Activated CD8-positive, alpha-beta T cell treated with anti-CD3 and anti-CD28 coated beads for 36 hours (primary cell): ENCODE results near the gene PPP1R26. TPM values are rescaled to one million over a fixed set of nuclear protein-coding genes. Genes with fewer than 3 reads are reported as not detected.
"Not testable (repeated sequence)": the region's sequence is repeated elsewhere in the genome, so short reads cannot be mapped to it uniquely, and the experiment has no call there.

Experiments used
- ATAC-seq: fragments of 200-7000 bp; cut with Tn5 transposase; one replicate; pipeline ENCODE4 v1.10.0; 2021; ENCODE audit warnings: mild to moderate bottlenecking, moderate library complexity
- CTCF ChIA-PET: fragments of 350-600 bp; sonication (Branson Sonifier 250); formaldehyde crosslinking; loops from one replicate; lab custom pipeline; 2021; ENCODE audit warnings: antibody characterized with exemption; lab: Charles Lee
- POLR2A ChIA-PET: fragments of 350-600 bp; sonication (Branson Sonifier 250); formaldehyde crosslinking; loops from one replicate; lab custom pipeline; 2021; ENCODE audit warnings: antibody characterized with exemption; lab: Charles Lee
- DNase-seq: peaks from one replicate; pipeline ENCODE4 v3.0.0-alpha.2; 2020
- H3K27ac Mint-ChIP-seq: one replicate; pipeline ENCODE4 v1.8.0; 2021; ENCODE audit warnings: mild to moderate bottlenecking, mixed read lengths
- H3K27me3 Mint-ChIP-seq: one replicate; pipeline ENCODE4 v1.8.0; 2021; ENCODE audit warnings: mixed read lengths
- H3K36me3 Mint-ChIP-seq: one replicate; pipeline ENCODE4 v1.8.0; 2021; ENCODE audit warnings: low read depth, mixed read lengths
- H3K4me1 Mint-ChIP-seq: one replicate; pipeline ENCODE4 v1.8.0; 2021; ENCODE audit warnings: low read depth, mixed read lengths
- H3K4me3 Mint-ChIP-seq: one replicate; pipeline ENCODE4 v1.8.0; 2021; ENCODE audit warnings: mild to moderate bottlenecking, moderate library complexity, mixed read lengths
- H3K9me3 Mint-ChIP-seq: one replicate; pipeline ENCODE4 v1.8.0; 2021; ENCODE audit warnings: mixed read lengths
- intact Hi-C: fragments of 100-400 bp; cut with micrococcal nuclease; formaldehyde crosslinking; loops from one replicate; pipeline ENCODE4 v1.10.0; 2022
- total RNA-seq, 2 experiments: library from RNA; stranded (reverse); gene quantifications; one replicate each; pipeline ENCODE4 v1.2.3, GENCODE V29; 2021
- TF ChIP-seq, protein P1 (sequence below): fragments of 200-600 bp; IDR thresholded peaks from one replicate; pipeline ENCODE4 v1.8.0; 2022; ENCODE audit warnings: antibody characterized with exemption, mild to moderate bottlenecking

PPP1R26 gene
- total RNA-seq, 2 experiments from 2014 or later, result 0.54 to 0.58 TPM

- Mint-ChIP-seq H3K27me3 (no peaks in the 10 kb centered on the region), H3K9me3 (no peaks in the 10 kb centered on the region), H3K36me3 (no peaks in the 10 kb centered on the region), H3K4me3 (no peak overlapping the region), H3K4me1 (no peaks in the 10 kb centered on the region), H3K27ac (no peak overlapping the region)
- intact Hi-C loops, result no loop called here
- ChIA-PET CTCF (no interaction called here), POLR2A (interaction anchor here (0.6 kb wide), 1 partner anchor 55 kb away, joined by 3 read pairs; no protein-coding TSS in a partner anchor)
- ATAC-seq (no peak), DNase-seq (no peak)
- TF ChIP-seq, protein P1, sequence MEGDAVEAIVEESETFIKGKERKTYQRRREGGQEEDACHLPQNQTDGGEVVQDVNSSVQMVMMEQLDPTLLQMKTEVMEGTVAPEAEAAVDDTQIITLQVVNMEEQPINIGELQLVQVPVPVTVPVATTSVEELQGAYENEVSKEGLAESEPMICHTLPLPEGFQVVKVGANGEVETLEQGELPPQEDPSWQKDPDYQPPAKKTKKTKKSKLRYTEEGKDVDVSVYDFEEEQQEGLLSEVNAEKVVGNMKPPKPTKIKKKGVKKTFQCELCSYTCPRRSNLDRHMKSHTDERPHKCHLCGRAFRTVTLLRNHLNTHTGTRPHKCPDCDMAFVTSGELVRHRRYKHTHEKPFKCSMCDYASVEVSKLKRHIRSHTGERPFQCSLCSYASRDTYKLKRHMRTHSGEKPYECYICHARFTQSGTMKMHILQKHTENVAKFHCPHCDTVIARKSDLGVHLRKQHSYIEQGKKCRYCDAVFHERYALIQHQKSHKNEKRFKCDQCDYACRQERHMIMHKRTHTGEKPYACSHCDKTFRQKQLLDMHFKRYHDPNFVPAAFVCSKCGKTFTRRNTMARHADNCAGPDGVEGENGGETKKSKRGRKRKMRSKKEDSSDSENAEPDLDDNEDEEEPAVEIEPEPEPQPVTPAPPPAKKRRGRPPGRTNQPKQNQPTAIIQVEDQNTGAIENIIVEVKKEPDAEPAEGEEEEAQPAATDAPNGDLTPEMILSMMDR, result no peak
Observed at GRCh38 chr9:135526089-135526729, 46.6 kb downstream of the PPP1R26 start.

DNA sequence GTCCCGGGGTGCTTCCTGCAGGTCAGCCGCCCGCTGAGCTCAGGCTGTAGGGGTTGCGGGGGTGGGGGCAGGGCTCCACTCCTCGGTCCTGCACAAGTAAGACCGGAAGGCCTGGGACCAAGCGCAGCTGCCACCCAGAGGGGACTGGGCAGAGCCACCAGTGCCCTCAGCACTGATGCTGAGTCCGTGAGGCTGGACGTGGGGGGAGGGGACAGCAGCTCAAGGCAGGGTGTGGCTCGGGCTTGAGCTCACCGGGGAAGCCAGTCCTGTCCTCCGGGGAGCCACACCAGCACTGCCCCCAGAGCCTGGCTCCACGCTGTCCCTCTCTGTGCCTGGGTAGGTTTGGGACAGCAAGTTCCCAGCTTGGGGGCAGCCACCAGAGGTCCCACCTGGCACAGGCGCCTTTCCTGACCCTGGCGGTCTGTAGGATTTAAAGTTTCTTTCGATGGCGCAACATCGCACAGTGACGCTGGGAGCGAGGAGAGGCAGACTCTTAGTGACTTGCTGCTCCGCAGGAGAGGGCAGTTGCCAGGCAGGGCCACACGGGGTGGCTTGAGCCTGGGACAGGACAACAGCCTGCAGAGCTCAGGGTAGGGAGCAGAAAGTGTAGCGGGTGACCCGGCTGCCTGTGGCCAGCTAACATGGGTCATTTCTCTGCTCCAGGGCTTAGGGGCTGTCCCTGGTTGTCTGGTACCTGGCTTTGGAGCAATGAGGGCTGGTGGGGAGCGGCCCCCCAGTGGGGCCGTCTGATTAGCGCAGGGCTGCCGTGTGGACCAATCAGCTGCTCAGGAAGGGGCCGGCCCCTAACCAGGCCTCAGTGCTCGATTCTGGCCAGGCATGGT, 47.4 kb downstream of the PPP1R26 start:
- ChIA-PET CTCF (no interaction called here), POLR2A (no interaction called here)
- Mint-ChIP-seq H3K4me3 (no peak overlapping the region), H3K27me3 (no peaks in the 10 kb centered on the region), H3K4me1 (no peaks in the 10 kb centered on the region), H3K27ac (no peak overlapping the region), H3K9me3 (no peaks in the 10 kb centered on the region), H3K36me3 (no peaks in the 10 kb centered on the region)
- ATAC-seq (no peak), DNase-seq (no peak)
- TF ChIP-seq, protein P1, result no peak
- intact Hi-C loops, result no loop called here

DNA sequence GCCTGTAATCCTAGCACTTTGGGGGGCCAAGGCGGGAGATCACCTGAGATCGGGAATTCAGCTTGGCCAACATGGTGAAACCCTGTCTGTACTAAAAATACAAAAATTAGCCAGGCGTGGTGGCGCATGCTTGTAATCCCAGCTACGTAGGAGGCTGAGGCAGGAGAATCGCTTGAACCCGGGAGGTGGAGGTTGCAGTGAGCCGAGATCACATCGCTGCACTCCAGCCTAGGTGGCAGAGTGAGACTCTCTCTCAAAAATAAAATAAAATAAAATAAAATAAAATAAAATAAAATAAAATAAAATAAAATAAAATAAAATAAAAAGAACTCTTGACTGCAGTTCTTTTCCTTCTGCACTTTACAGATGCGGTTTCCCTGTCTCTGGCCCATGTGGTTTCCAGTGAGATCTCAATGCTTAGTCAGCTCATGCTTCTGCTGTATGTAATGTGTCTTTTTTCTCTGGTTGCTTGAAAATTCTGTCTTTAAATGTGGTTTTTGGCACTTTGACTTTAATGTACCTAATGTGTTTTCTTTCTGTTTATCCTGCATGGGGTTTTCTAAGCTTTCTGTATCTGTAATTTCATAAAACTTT, 49.4 kb downstream of the PPP1R26 start:
- DNase-seq, H3K9me3 Mint-ChIP-seq, ATAC-seq, H3K4me1 Mint-ChIP-seq, POLR2A ChIA-PET, H3K27me3 Mint-ChIP-seq, intact Hi-C loops, H3K4me3 Mint-ChIP-seq, CTCF ChIA-PET, H3K36me3 Mint-ChIP-seq, H3K27ac Mint-ChIP-seq: not testable (repeated sequence)

DNA sequence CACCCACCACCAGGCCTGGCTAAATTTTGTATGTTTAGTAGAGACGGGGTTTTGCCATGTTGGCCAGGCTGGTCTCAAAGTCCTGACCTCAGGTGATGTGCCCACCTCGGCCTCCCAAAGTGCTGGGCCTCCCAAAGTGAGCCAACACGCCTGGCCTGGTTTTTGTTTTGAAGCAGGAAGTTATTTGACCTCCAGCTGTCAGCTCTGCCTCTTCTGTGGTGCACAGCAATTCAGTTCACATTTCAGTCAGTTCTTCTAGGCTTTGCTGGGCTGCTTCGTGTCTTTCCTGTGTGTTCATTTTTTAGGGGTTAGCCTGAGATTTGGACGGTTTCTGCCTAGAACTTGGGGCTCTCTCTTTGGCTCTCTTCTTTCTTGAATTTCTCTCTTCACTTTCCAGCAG, 50.6 kb downstream of the PPP1R26 start:
- intact Hi-C loops, result no loop called here
- no peak for ATAC-seq

DNA sequence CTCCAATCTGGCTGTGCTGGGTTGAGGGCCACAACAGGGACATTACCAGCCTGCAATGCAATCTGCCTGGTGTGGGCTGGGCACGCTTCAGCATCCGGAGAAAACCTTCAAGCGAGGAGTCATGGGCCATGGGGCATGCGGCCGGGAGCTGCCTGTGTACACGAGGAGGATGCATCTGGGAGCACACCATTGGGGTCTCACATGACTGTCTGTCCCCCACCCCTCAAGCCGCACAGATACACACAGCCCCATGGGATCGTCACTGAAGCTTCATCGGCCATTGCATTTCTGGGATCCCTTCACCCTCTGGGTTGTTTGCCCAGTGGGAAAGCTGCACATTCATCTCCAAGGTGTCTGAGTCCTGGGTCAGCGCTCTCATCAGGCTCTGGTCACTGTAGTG, 51.5 kb downstream of the PPP1R26 start:
- intact Hi-C loops, result no loop called here
- ChIA-PET POLR2A (no interaction called here), CTCF (no interaction called here)

More for the DNA sequence above, 50.6 kb downstream of the PPP1R26 start:
- no peaks in the 10 kb centered on the region for H3K4me1 Mint-ChIP-seq
- CTCF ChIA-PET, result interaction anchor here (1.4 kb wide), 1 partner anchor 73 kb away, joined by 4 read pairs; no protein-coding TSS in a partner anchor
- H3K36me3 Mint-ChIP-seq, result no peaks in the 10 kb centered on the region
- peaks cover 9% of the 10 kb centered on the region for H3K27me3 Mint-ChIP-seq
- H3K4me3 Mint-ChIP-seq, result no peak overlapping the region
- H3K9me3 Mint-ChIP-seq, result no peaks in the 10 kb centered on the region
- H3K27ac Mint-ChIP-seq, result no peak overlapping the region
- no peak for DNase-seq
- POLR2A ChIA-PET, result no interaction called here
- TF ChIP-seq, protein P1, result no peak

More for the DNA sequence above, 51.5 kb downstream of the PPP1R26 start:
- Mint-ChIP-seq H3K4me1 (no peaks in the 10 kb centered on the region), H3K27me3 (peaks cover 9% of the 10 kb centered on the region), H3K9me3 (no peaks in the 10 kb centered on the region), H3K36me3 (no peaks in the 10 kb centered on the region), H3K27ac (no peak overlapping the region), H3K4me3 (no peak overlapping the region)
- ATAC-seq, result no peak
- DNase-seq, result no peak
- TF ChIP-seq, protein P1, result no peak
